Measurements from ENCODE around the gene OSBPL1A. TPM values are rescaled to one million over a fixed set of nuclear protein-coding genes. Genes with fewer than 3 reads are reported as not detected.

The OSBPL1A gene
- total RNA-seq, 2 donors from 2014 or later = 20.7 to 33.0 TPM

GRCh38 chr18:24136967-24137373, 260.7 kb downstream of the OSBPL1A start:
- H3K9ac ChIP-seq (ENCODE audit: low read depth in 2 of 2, low read length in 2 of 2) = no peak overlapping the region
- intact Hi-C loops (cut with DNase I) = no loop called here
- no peak for DNase-seq
- no peaks in the 10 kb centered on the region for H3K27me3 ChIP-seq
- H3K4me3 ChIP-seq = no peak overlapping the region
- no peak overlapping the region for H3K27ac ChIP-seq
- no peak for TF ChIP-seq CTCF (IDR thresholded peaks at IDR 0.05)
- H3K9me3 ChIP-seq = no peaks in the 10 kb centered on the region
- H3K36me3 ChIP-seq = no peaks in the 10 kb centered on the region
- no peaks in the 10 kb centered on the region for H3K4me1 ChIP-seq

- no peaks in the 10 kb centered on the region for H3K36me3 ChIP-seq
- H3K9ac ChIP-seq (ENCODE audit: low read depth in 2 of 2, low read length in 2 of 2) = no peak overlapping the region
- intact Hi-C loops (cut with DNase I) = no loop called here
- H3K9me3 ChIP-seq = no peaks in the 10 kb centered on the region
- DNase-seq = no peak
- no peak overlapping the region for H3K4me3 ChIP-seq
- no peak for TF ChIP-seq CTCF (IDR thresholded peaks at IDR 0.05)
- H3K27ac ChIP-seq = no peak overlapping the region
- H3K27me3 ChIP-seq = no peaks in the 10 kb centered on the region
- no peaks in the 10 kb centered on the region for H3K4me1 ChIP-seq
Observed at GRCh38 chr18:24130494-24130893, 267.1 kb downstream of the OSBPL1A start.

- TF ChIP-seq CTCF (IDR thresholded peaks at IDR 0.05) = no peak
- intact Hi-C loops (cut with DNase I) = no loop called here
- Histone ChIP-seq H3K27me3 (no peaks in the 10 kb centered on the region), H3K9me3 (no peaks in the 10 kb centered on the region), H3K27ac (no peak overlapping the region), H3K36me3 (no peaks in the 10 kb centered on the region), H3K4me1 (no peaks in the 10 kb centered on the region), H3K9ac (ENCODE audit: low read depth in 2 of 2, low read length in 2 of 2) (no peak overlapping the region), H3K4me3 (no peak overlapping the region)
- DNase-seq = no peak
Observed at GRCh38 chr18:24128700-24129099, 268.9 kb downstream of the OSBPL1A start.

- no peaks in the 10 kb centered on the region for H3K27me3 ChIP-seq
- no peaks in the 10 kb centered on the region for H3K36me3 ChIP-seq
- intact Hi-C loops (cut with DNase I) = no loop called here
- no peak overlapping the region for H3K27ac ChIP-seq
- H3K4me3 ChIP-seq = no peak overlapping the region
- no peak for TF ChIP-seq CTCF (IDR thresholded peaks at IDR 0.05)
- no peaks in the 10 kb centered on the region for H3K4me1 ChIP-seq
- no peak overlapping the region for H3K9ac ChIP-seq (ENCODE audit: low read depth in 2 of 2, low read length in 2 of 2)
- H3K9me3 ChIP-seq = no peaks in the 10 kb centered on the region
- DNase-seq = no peak
Observed at GRCh38 chr18:24127735-24128134, 269.9 kb downstream of the OSBPL1A start.

GRCh38 chr18:24126155-24126961, 271.3 kb downstream of the OSBPL1A start:
- Histone ChIP-seq H3K9ac (ENCODE audit: low read depth in 2 of 2, low read length in 2 of 2) (no peak overlapping the region), H3K4me3 (no peak overlapping the region), H3K36me3 (no peaks in the 10 kb centered on the region), H3K27me3 (no peaks in the 10 kb centered on the region), H3K27ac (no peak overlapping the region), H3K9me3 (no peaks in the 10 kb centered on the region), H3K4me1 (no peaks in the 10 kb centered on the region)
- TF ChIP-seq CTCF (IDR thresholded peaks at IDR 0.05) = no peak
- no peak for DNase-seq
- intact Hi-C loops (cut with DNase I) = no loop called here

All from colonic mucosa (tissue), 4 donors.